GM21528 (cell line): Measurements from ENCODE around the gene KMT2D.

Source experiments
- ATAC-seq: cut with Tn5 transposase; IDR thresholded peaks from one replicate; pipeline ENCODE4 v1.9.1; 2021; ENCODE audit warnings: mild to moderate bottlenecking, moderate library complexity; ENCODE audit not compliant: unreplicated experiment, low FRiP score

Gene KMT2D

GRCh38 chr12:49037111-49037946 is 23.3 kb downstream of the KMT2D start:
- no peak for ATAC-seq

DNA sequence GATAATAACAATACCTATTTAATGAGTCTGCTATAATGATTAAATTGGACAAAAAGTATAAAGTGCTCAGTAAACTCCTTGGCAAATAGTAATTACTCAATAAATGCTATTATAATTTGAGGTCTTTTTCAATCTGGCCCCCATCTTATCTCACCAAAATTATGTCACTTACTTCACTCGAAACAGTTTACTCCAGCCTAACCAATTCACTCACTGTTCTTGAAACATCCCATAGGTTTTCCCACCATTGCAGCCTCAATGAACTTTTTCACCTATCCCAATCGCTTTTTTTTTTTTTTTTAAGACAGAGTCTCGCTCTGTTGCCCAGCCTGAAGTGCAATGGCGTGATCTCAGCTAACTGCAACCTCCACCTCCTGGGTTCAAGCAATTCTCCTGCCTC is 24.6 kb downstream of the KMT2D start:
- no peak for ATAC-seq

- ATAC-seq, result no peak
Observed at GRCh38 chr12:49034286-49034622, 26.3 kb downstream of the KMT2D start.

GRCh38 chr12:49033611-49034285 is 26.8 kb downstream of the KMT2D start:
- ATAC-seq, result no peak

GRCh38 chr12:49032679-49033447 is 27.7 kb downstream of the KMT2D start:
- no peak for ATAC-seq

- no peak for ATAC-seq
Observed at GRCh38 chr12:49032276-49032675, 28.3 kb downstream of the KMT2D start.

DNA sequence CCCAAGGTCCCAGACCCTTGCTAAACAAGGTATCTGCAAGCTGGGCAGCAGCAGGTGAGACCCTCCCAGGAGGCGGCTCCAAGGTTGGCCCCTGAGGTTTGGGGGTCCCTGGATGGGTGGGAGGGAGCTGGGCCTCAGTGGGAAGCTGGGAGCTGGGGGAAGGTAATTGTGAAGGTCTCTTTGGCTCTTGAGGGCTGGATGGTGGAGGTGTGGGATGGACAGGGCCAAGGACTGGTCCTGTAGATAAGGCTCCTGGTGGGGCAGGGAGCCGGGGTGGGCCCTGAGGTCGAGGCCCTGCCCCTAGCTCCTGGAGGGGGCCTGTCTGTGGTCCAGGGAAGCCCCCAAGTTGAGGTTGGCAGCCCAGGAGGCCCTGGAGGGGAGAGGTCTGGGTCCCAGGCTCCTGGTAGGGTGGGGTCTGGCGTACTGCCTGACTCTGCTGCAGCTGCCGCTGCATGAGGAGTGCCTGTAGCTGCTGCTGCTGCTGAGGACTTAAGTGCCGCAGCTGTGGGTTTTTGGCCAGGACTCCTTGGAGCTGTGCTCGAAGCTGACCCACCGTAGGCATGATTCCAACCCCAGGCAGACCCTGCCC is 28.9 kb downstream of the KMT2D start:
- no peak for ATAC-seq

DNA sequence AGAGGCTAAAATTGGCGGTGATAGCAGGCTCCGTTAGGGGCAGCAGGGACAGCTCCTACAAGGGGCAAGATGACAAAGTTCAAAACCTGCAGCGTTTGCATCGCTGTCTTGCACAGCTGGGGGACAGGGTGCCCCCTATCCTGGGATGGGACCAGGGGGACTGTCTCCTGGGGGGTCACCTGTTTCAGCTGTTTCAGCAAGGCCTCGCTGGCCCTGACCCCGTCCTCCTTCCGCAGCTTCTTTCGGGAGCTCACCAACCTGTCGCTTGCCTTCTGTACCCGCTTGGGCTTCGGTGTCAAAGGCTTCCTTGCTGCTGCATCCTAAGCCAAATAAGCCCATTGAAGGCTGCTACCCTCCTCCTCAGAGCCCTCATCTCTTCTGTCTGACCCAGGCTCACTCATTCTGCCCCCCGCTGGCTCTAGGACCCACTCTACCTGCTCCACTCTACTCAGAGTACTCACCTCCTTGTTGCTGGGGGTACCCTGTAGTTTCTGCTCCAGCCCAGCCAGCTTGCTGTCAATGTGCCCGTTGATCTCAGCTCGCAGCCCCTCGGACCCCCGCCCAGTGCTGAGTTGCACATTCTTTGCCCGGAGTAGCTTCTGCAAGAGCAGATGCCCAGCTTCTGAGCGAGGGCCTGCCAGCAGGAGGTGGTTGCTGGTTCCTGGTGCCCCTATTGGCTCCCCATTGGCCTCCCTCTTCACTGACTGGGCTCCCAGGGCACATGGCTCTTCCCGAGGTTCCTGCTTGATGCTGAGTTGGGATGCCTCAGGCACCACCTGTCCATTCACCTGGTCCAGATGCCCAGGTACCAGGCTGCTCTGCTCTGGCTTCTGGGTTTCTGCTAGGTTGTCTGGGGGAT is 29.7 kb downstream of the KMT2D start:
- no peak for ATAC-seq

GRCh38 chr12:49030119-49030518 is 30.5 kb downstream of the KMT2D start:
- no peak for ATAC-seq

- ATAC-seq, result no peak
Observed at GRCh38 chr12:49028666-49029275, 31.8 kb downstream of the KMT2D start.

DNA sequence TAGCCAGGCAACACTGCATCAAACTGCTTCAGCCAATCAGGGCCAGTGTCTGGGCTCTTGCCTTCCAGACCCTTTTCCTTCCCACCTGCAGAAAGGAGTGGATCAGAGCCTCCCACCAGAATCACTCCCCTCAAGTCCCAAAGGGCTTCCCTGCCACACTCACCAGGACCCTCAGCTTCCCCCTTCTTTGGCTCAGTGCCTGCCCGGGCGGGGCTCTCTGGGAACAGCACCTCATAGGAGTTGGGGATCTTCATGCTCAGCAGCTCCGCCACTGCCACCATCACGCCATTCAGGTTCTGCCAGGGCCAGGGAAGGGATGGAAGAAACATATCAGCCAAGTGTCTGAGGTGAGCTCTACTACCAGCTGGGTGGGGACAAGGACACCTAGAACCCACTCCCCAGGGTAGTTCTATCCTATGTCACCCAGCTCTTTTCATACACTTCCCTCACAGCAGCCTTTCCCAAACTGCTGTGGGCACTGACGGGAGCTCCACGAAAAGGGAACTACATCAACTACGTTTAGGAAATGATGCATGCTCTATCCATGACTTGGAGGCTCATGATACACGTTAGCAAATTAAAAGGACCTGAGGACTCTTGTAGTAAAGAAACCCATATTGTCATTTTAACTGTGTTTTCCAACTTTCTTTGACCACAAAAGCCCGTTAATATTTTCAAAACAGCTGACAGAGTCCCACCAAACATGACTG is 32.6 kb downstream of the KMT2D start:
- ATAC-seq, result no peak

GRCh38 chr12:49026678-49027480 is 33.7 kb downstream of the KMT2D start:
- no peak for ATAC-seq

- no peak for ATAC-seq
Observed at GRCh38 chr12:49026101-49026500, 34.5 kb downstream of the KMT2D start.

GRCh38 chr12:49025463-49025862 is 35.1 kb downstream of the KMT2D start:
- no peak for ATAC-seq

DNA sequence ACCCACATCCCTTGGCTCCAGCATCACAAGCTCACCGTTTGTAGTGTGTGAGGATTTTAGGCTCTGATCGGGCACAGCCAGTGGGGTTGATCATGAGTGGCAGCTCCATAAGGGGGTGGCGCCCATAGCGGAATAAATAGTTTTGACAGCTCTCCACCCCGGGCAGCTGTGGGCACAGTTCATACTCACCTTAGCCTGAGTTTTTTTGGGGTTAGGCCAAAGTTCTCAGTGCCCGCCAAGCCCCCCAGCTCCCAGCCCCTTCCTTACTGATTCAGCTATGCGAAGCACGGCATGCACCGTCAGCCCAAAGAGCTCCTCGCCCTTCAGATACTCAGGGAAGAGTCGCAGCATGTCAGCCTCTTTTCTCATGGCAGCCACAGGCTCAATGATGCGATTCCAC is 36.1 kb downstream of the KMT2D start:
- no peak for ATAC-seq

DNA sequence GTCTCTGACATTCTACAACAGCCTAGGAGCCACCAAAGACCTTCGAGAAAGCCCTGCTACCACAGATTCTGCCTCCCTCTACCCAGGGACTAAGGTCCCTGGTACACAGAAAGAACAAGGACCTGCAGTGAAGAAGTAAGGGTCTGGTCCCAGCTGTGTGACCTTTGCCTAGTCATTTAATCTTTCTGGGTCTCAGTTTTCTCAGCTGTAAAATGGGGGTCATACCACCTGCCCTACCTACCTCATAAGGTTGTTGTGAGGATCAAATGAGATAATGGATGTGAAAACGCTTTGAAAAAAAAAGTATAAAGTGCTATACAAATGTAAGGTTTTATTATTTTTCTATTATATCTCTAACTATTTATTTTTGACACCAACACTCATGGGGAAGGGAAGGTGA is 36.8 kb downstream of the KMT2D start:
- ATAC-seq, result no peak

DNA sequence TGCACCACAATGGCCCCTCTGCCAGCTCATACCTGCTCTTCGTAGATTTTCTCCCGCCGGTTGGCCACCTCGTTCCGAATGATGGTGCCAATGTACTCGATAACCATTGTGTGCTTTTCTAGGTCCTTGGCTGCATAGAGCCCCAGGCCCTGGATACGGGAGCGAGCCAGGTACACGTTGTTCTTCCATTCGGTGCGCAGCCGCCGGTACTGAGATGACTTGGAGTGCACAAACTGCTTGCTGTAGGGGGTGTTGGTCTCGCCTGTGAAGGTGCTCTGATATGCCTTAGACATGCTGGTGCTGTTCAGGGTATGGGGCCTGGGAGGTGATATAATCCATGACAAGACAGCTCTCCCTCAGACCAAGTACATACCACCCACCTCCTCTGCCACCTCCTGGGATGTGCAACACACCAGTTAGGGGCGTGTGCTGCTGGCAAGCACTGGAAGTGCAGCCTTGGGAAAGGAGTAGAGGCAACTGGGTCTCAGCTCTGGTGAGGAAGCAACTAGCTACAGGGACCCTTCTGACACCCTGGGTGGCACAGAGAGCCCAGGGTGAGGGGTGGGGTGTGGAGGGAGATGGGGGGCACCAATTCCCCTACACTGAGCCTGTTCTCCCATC is 37.9 kb downstream of the KMT2D start:
- ATAC-seq, result no peak
